ENCODE results near the gene SPACDR. TPM values are rescaled to one million over a fixed set of nuclear protein-coding genes. Genes with fewer than 3 reads are reported as not detected.
"Not testable (repeated sequence)": the region's sequence is repeated elsewhere in the genome, so short reads cannot be mapped to it uniquely, and the experiment has no call there.

The SPACDR gene
- total and polyA plus RNA-seq, 2 experiments from 2014 or later = 0.42 to 0.52 TPM

GRCh38 chr7:100443096-100443840 is 20.8 kb downstream of the SPACDR start:
- no peaks in the 10 kb centered on the region for H3K9me3 Mint-ChIP-seq
- Histone ChIP-seq H3F3A (replicated peaks; ENCODE audit: low read depth) (no peaks in the 10 kb centered on the region), H3K4me2 (no peak overlapping the region), H2AFZ (no peak overlapping the region), H3K4me1 (ENCODE audit: insufficient read depth) (no peaks in the 10 kb centered on the region; the same call in 1 of the 2 replicates), H3K27me3 (ENCODE audit: insufficient read depth) (no peaks in the 10 kb centered on the region), H3K27ac (ENCODE audit: low read depth) (no peak overlapping the region), H3K9me2 (ENCODE audit: insufficient read depth) (no peaks in the 10 kb centered on the region), H3K79me2 (replicated peaks; ENCODE audit: insufficient read depth) (no peaks in the 10 kb centered on the region), H3K36me3 (ENCODE audit: insufficient read depth) (no peaks in the 10 kb centered on the region), H3K4me3 (no peak overlapping the region), H4K20me1 (replicated peaks; ENCODE audit: insufficient read depth) (no peaks in the 10 kb centered on the region)
- H3K36me3 Mint-ChIP-seq (ENCODE audit: low read depth) = no peaks in the 10 kb centered on the region
- no peak overlapping the region for H3K4me3 Mint-ChIP-seq
- DNase-seq (ENCODE audit: low spot score) (no peak), ATAC-seq (no peak)
- no peak for TF ChIP-seq STAT1 (IDR thresholded peaks at IDR 0.05; ENCODE audit: unreplicated experiment)
- H3K27me3 Mint-ChIP-seq (ENCODE audit: insufficient read depth, low read depth, poor library complexity) = peaks cover 13% of the 10 kb centered on the region
- H3K4me1 Mint-ChIP-seq = peaks cover 9% of the 10 kb centered on the region
- H3K27ac Mint-ChIP-seq = no peak overlapping the region

DNA sequence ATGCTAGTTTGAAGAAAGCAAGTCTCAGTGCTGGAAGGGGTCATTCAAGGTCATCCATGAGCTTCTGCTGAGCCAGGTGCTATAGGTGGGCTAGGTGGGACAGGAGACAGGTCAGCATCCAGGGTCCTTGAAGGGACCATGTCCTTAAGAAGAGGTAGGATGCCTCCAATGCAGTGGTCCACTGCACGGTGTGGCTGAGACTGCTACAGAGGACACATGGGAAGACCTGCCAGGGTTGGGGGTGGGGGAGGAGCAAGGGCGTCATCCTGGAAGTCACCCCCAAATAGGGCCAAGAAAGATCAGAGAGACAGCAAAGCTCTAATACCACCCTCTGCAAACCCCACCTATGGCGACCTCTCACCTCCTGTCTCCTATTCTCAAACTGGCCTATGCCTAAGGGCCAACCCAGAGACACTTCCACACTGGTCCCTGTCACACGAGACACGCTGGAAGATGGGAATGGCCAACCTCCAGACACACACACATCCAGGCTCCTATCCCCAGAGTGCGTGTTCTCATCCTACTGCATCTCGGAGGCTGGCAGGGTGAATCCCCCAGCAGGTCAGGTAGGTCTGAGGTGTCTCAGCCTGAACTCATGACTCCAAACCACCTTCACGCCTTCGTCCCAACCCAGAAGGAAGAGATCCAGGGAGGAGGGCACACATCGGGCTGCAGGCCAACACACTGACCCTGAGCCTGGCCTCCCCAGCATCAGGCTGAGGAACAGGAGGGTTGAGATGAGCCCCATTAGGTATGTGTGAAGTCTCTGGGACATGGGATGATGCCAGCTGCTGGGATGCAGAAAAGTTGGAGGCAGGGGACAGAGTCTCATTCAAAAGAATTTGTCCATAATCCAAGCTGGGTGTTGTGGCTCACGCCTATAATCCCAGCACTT is 22.2 kb downstream of the SPACDR start:
- Mint-ChIP-seq H3K4me1 (peaks cover 9% of the 10 kb centered on the region), H3K36me3 (ENCODE audit: low read depth) (no peaks in the 10 kb centered on the region), H3K27ac (no peak overlapping the region), H3K27me3 (ENCODE audit: insufficient read depth, low read depth, poor library complexity) (peaks cover 10% of the 10 kb centered on the region), H3K9me3 (no peaks in the 10 kb centered on the region), H3K4me3 (no peak overlapping the region)
- Histone ChIP-seq H3K4me3 (no peak overlapping the region), H2AFZ (no peak overlapping the region), H3K4me1 (ENCODE audit: insufficient read depth) (no peaks in the 10 kb centered on the region; the same call in 1 of the 2 replicates), H3K27me3 (ENCODE audit: insufficient read depth) (no peaks in the 10 kb centered on the region), H3K9me2 (ENCODE audit: insufficient read depth) (no peaks in the 10 kb centered on the region), H3K79me2 (replicated peaks; ENCODE audit: insufficient read depth) (no peaks in the 10 kb centered on the region), H3K36me3 (ENCODE audit: insufficient read depth) (no peaks in the 10 kb centered on the region), H4K20me1 (replicated peaks; ENCODE audit: insufficient read depth) (no peaks in the 10 kb centered on the region), H3K4me2 (no peak overlapping the region), H3K27ac (ENCODE audit: low read depth) (no peak overlapping the region), H3F3A (replicated peaks; ENCODE audit: low read depth) (no peaks in the 10 kb centered on the region)
- DNase-seq (ENCODE audit: low spot score) (no peak), ATAC-seq (no peak)
- TF ChIP-seq CREB1 (CRISPR knock-in tag; IDR thresholded peaks at IDR 0.05; ENCODE audit: low read depth) = no peak

- not testable (repeated sequence) for H3K4me2 ChIP-seq; H3K27ac ChIP-seq (ENCODE audit: low read depth); ATAC-seq; H3K4me3 Mint-ChIP-seq; DNase-seq (ENCODE audit: low spot score); H3K4me1 ChIP-seq (ENCODE audit: insufficient read depth); H3K27ac Mint-ChIP-seq; H2AFZ ChIP-seq; H4K20me1 ChIP-seq (replicated peaks; ENCODE audit: insufficient read depth); H3K27me3 ChIP-seq (ENCODE audit: insufficient read depth); H3K4me3 ChIP-seq; H3K9me2 ChIP-seq (ENCODE audit: insufficient read depth); H3K9me3 Mint-ChIP-seq; H3K36me3 ChIP-seq (ENCODE audit: insufficient read depth)
- Mint-ChIP-seq H3K4me1 (peaks cover 12% of the 10 kb centered on the region), H3K36me3 (ENCODE audit: low read depth) (peaks cover 12% of the 10 kb centered on the region), H3K27me3 (ENCODE audit: insufficient read depth, low read depth, poor library complexity) (peaks cover 21% of the 10 kb centered on the region)
- Histone ChIP-seq H3K79me2 (replicated peaks; ENCODE audit: insufficient read depth) (peaks cover 12% of the 10 kb centered on the region), H3F3A (replicated peaks; ENCODE audit: low read depth) (peaks cover 15% of the 10 kb centered on the region)
Measured at GRCh38 chr7:100439244-100439643, 24.8 kb downstream of the SPACDR start.

DNA sequence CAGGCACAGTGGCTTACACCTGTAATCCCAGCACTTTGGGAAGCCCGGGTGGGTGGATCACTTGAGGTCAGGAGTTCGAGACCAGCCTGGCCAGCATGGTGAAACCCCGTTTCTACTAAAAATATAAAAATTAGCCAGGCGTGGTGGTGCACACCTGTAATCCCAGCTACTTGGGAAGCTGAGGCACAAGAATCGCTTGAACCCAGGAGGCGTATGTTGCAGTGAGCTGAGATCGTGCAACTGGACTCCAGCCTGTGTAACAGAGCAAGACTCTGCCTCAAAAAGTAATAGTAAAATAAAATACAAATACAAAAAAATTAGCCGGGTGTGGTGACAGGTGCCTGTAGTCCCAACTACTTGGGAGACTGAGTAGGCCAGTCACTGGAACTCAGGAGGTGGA is 25.3 kb downstream of the SPACDR start:
- not testable (repeated sequence) for H4K20me1 ChIP-seq (replicated peaks; ENCODE audit: insufficient read depth); H3K4me2 ChIP-seq; H2AFZ ChIP-seq; H3K36me3 ChIP-seq (ENCODE audit: insufficient read depth); H3K27ac ChIP-seq (ENCODE audit: low read depth); DNase-seq (ENCODE audit: low spot score); H3K4me3 Mint-ChIP-seq; ATAC-seq; H3K9me3 Mint-ChIP-seq; H3K9me2 ChIP-seq (ENCODE audit: insufficient read depth); H3K4me3 ChIP-seq; H3K4me1 ChIP-seq (ENCODE audit: insufficient read depth); H3K27me3 ChIP-seq (ENCODE audit: insufficient read depth); H3K27ac Mint-ChIP-seq
- Mint-ChIP-seq H3K4me1 (peaks cover 15% of the 10 kb centered on the region), H3K36me3 (ENCODE audit: low read depth) (peaks cover 17% of the 10 kb centered on the region), H3K27me3 (ENCODE audit: insufficient read depth, low read depth, poor library complexity) (peaks cover 22% of the 10 kb centered on the region)
- peaks cover 20% of the 10 kb centered on the region for H3F3A ChIP-seq (replicated peaks; ENCODE audit: low read depth)
- H3K79me2 ChIP-seq (replicated peaks; ENCODE audit: insufficient read depth) = peaks cover 12% of the 10 kb centered on the region

All from GM23338 (cell line).